ENCODE results near the gene UMOD.

The UMOD gene

GRCh38 chr16:20308266-20308665 lies 44.2 kb downstream of the UMOD start:
- FAIRE-seq = no peak
- TF ChIP-seq POLR2A (IDR thresholded peaks at IDR 0.05; ENCODE audit: low read depth, low read length) = no peak
- no peak for TF ChIP-seq TAF1 (IDR thresholded peaks at IDR 0.05; ENCODE audit: borderline replicate concordance, low read depth, low read length)
- TF ChIP-seq POLR2AphosphoS5 (IDR thresholded peaks at IDR 0.05; ENCODE audit: low read depth, low read length) = no peak

GRCh38 chr16:20307791-20308190 lies 44.7 kb downstream of the UMOD start:
- FAIRE-seq = no peak
- no peak for DNase-seq (ENCODE audit: insufficient read length)
- TF ChIP-seq POLR2A (IDR thresholded peaks at IDR 0.05; ENCODE audit: low read depth, low read length) (no peak), TAF1 (IDR thresholded peaks at IDR 0.05; ENCODE audit: borderline replicate concordance, low read depth, low read length) (no peak), POLR2AphosphoS5 (IDR thresholded peaks at IDR 0.05; ENCODE audit: low read depth, low read length) (no peak)

More at GRCh38 chr16:20308266-20308665, 44.2 kb downstream of the UMOD start:
- no peak for DNase-seq (ENCODE audit: insufficient read length)

GRCh38 chr16:20307240-20307671 lies 45.3 kb downstream of the UMOD start:
- FAIRE-seq = no peak
- no peak for DNase-seq (ENCODE audit: insufficient read length)
- TF ChIP-seq TAF1 (IDR thresholded peaks at IDR 0.05; ENCODE audit: borderline replicate concordance, low read depth, low read length) (no peak), POLR2A (IDR thresholded peaks at IDR 0.05; ENCODE audit: low read depth, low read length) (no peak), POLR2AphosphoS5 (IDR thresholded peaks at IDR 0.05; ENCODE audit: low read depth, low read length) (no peak)

GRCh38 chr16:20306401-20306800 lies 46.1 kb downstream of the UMOD start:
- TF ChIP-seq TAF1 (IDR thresholded peaks at IDR 0.05; ENCODE audit: borderline replicate concordance, low read depth, low read length) (no peak), POLR2AphosphoS5 (IDR thresholded peaks at IDR 0.05; ENCODE audit: low read depth, low read length) (no peak), POLR2A (IDR thresholded peaks at IDR 0.05; ENCODE audit: low read depth, low read length) (no peak)
- DNase-seq (ENCODE audit: insufficient read length) (no peak), FAIRE-seq (no peak)

GRCh38 chr16:20303012-20303411 lies 49.5 kb downstream of the UMOD start:
- FAIRE-seq = no peak
- no peak for TF ChIP-seq POLR2A (IDR thresholded peaks at IDR 0.05; ENCODE audit: low read depth, low read length)
- no peak for TF ChIP-seq POLR2AphosphoS5 (IDR thresholded peaks at IDR 0.05; ENCODE audit: low read depth, low read length)
- TF ChIP-seq TAF1 (IDR thresholded peaks at IDR 0.05; ENCODE audit: borderline replicate concordance, low read depth, low read length) = no peak
- DNase-seq (ENCODE audit: insufficient read length) = no peak

- no peak for DNase-seq (ENCODE audit: insufficient read length)
- TF ChIP-seq POLR2A (IDR thresholded peaks at IDR 0.05; ENCODE audit: low read depth, low read length) (no peak), TAF1 (IDR thresholded peaks at IDR 0.05; ENCODE audit: borderline replicate concordance, low read depth, low read length) (no peak), POLR2AphosphoS5 (IDR thresholded peaks at IDR 0.05; ENCODE audit: low read depth, low read length) (no peak)
- FAIRE-seq = no peak
Measured at GRCh38 chr16:20302389-20302788, 50.1 kb downstream of the UMOD start.

- TF ChIP-seq POLR2AphosphoS5 (IDR thresholded peaks at IDR 0.05; ENCODE audit: low read depth, low read length) = no peak
- no peak for TF ChIP-seq TAF1 (IDR thresholded peaks at IDR 0.05; ENCODE audit: borderline replicate concordance, low read depth, low read length)
- no peak for TF ChIP-seq POLR2A (IDR thresholded peaks at IDR 0.05; ENCODE audit: low read depth, low read length)
- no peak for DNase-seq (ENCODE audit: insufficient read length)
- no peak for FAIRE-seq
Measured at GRCh38 chr16:20301840-20302239, 50.7 kb downstream of the UMOD start.

- DNase-seq (ENCODE audit: insufficient read length) (peak; percentile 40), FAIRE-seq (peak; percentile 40)
- no peak for TF ChIP-seq POLR2AphosphoS5 (IDR thresholded peaks at IDR 0.05; ENCODE audit: low read depth, low read length)
- TF ChIP-seq TAF1 (IDR thresholded peaks at IDR 0.05; ENCODE audit: borderline replicate concordance, low read depth, low read length) = no peak
- no peak for TF ChIP-seq POLR2A (IDR thresholded peaks at IDR 0.05; ENCODE audit: low read depth, low read length)
Measured at GRCh38 chr16:20300312-20301097, 52.0 kb downstream of the UMOD start.

- DNase-seq (ENCODE audit: insufficient read length) = no peak
- FAIRE-seq = no peak
- no peak for TF ChIP-seq TAF1 (IDR thresholded peaks at IDR 0.05; ENCODE audit: borderline replicate concordance, low read depth, low read length)
- no peak for TF ChIP-seq POLR2A (IDR thresholded peaks at IDR 0.05; ENCODE audit: low read depth, low read length)
- TF ChIP-seq POLR2AphosphoS5 (IDR thresholded peaks at IDR 0.05; ENCODE audit: low read depth, low read length) = no peak
Measured at GRCh38 chr16:20298452-20298851, 54.1 kb downstream of the UMOD start.

- TF ChIP-seq TAF1 (IDR thresholded peaks at IDR 0.05; ENCODE audit: borderline replicate concordance, low read depth, low read length) (no peak), POLR2A (IDR thresholded peaks at IDR 0.05; ENCODE audit: low read depth, low read length) (no peak), POLR2AphosphoS5 (IDR thresholded peaks at IDR 0.05; ENCODE audit: low read depth, low read length) (no peak)
- FAIRE-seq (no peak), DNase-seq (ENCODE audit: insufficient read length) (no peak)
Measured at GRCh38 chr16:20291208-20292206, 61.0 kb downstream of the UMOD start.

- TF ChIP-seq POLR2AphosphoS5 (IDR thresholded peaks at IDR 0.05; ENCODE audit: low read depth, low read length) (no peak), POLR2A (IDR thresholded peaks at IDR 0.05; ENCODE audit: low read depth, low read length) (no peak), TAF1 (IDR thresholded peaks at IDR 0.05; ENCODE audit: borderline replicate concordance, low read depth, low read length) (no peak)
- DNase-seq (ENCODE audit: insufficient read length) = no peak
Measured at GRCh38 chr16:20289571-20289970, 62.9 kb downstream of the UMOD start.

More at GRCh38 chr16:20289571-20289970, 62.9 kb downstream of the UMOD start:
- no peak for FAIRE-seq
